Naive B cell (primary cell): Measurements from ENCODE around the gene CACHD1. TPM values are rescaled to one million over a fixed set of nuclear protein-coding genes. Genes with fewer than 3 reads are reported as not detected.

Experiments used
- ATAC-seq, 2 donors: fragments of 150-1000 bp; cut with Tn5 transposase; 2 replicates each; pipeline ENCODE4 v1.10.0; 2021; ENCODE audit warnings: low read depth in 2 of 2, mild to moderate bottlenecking in 2 of 2, moderate library complexity in 2 of 2
- DNase-seq: peaks from one replicate; pipeline ENCODE4 v3.0.0; 2022
- H3K27ac Mint-ChIP-seq, 6 donors: one replicate each; pipeline ENCODE4 v1.8.0; 2020 to 2022; ENCODE audit warnings: mild to moderate bottlenecking in 6 of 6, mixed read lengths in 6 of 6, moderate library complexity in 5 of 6, inconsistent platforms in 2 of 6
- H3K27me3 Mint-ChIP-seq, 3 donors: one replicate each; pipeline ENCODE4 v1.8.0; 2021 to 2022; ENCODE audit warnings: mixed read lengths in 3 of 3, mild to moderate bottlenecking in 1 of 3
- H3K36me3 Mint-ChIP-seq, 2 donors: one replicate each; pipeline ENCODE4 v1.8.0; 2020 to 2022; ENCODE audit warnings: mixed read lengths in 2 of 2, inconsistent platforms in 1 of 2, mild to moderate bottlenecking in 1 of 2
- H3K4me1 Mint-ChIP-seq, 3 donors: one replicate each; pipeline ENCODE4 v1.8.0; 2020 to 2022; ENCODE audit warnings: mixed read lengths in 3 of 3, inconsistent platforms in 1 of 3, mild to moderate bottlenecking in 1 of 3, moderate library complexity in 1 of 3
- H3K4me3 Mint-ChIP-seq, 8 donors: one replicate each; pipeline ENCODE4 v1.8.0; 2020 to 2022; ENCODE audit warnings: mild to moderate bottlenecking in 8 of 8, mixed read lengths in 8 of 8, moderate library complexity in 8 of 8, inconsistent platforms in 2 of 8
- H3K9me3 Mint-ChIP-seq, 7 donors: one replicate each; pipeline ENCODE4 v1.8.0; 2020 to 2022; ENCODE audit warnings: mixed read lengths in 7 of 7, mild to moderate bottlenecking in 5 of 7, inconsistent platforms in 2 of 7, moderate library complexity in 1 of 7
- polyA plus RNA-seq, 6 donors: library from polyadenylated mRNA; unstranded; fragments of 300-500 nt; fragmentation: Illumina TruSeq; gene quantifications; one replicate each; pipeline ENCODE4 v1.2.3, GENCODE V29; 2021; ENCODE audit warnings: low read depth in 6 of 6

CACHD1 gene
- polyA plus RNA-seq, 6 donors from 2014 or later = not detected

DNA sequence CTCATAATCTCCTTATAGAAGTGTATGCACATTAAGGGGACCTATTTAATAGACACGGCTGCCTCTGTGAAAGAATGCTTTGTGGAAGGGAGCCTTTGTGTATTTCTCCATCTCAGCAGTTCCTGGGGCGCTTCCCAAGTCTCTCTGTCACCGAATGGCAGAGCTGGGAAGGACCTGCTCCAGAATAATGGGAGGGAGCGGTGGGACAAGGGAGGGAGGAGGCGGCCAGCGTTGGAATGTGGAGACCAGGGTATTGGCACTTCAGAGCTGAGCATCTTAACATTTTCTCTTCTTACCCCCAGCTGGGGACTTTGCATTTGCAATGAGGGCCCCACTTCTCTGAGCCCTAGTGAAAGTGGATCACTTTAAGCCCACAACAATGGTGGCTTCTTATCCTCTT lies 23.9 kb downstream of the CACHD1 start:
- H3K4me3 Mint-ChIP-seq = no peak overlapping the region
- DNase-seq (no peak), ATAC-seq (no peak)
- H3K9me3 Mint-ChIP-seq = no peaks in the 10 kb centered on the region
- no peak overlapping the region for H3K27ac Mint-ChIP-seq
- H3K36me3 Mint-ChIP-seq = no peaks in the 10 kb centered on the region
- H3K4me1 Mint-ChIP-seq = no peaks in the 10 kb centered on the region
- peaks cover 10 to 32% (median 18%) of the 10 kb centered on the region in 3 donors for H3K27me3 Mint-ChIP-seq

DNA sequence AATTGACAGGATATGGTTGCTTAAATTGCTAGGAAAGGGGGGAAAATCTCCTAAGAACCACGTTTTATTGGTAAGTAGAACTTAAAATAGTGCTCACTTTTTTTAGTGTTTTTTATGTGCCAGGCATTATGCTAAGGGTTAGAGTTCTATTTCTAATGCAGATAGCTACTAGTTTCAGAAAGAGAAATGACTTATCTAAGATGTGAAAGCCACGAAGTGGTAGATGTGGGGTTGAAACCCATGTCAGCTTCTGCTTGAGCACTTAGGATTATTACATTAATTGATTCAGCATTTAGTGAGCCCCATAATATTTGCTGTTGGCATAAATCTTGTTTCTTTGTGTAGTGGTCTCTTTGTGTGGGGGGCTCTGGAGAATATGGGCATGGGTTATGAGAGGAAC lies 24.7 kb downstream of the CACHD1 start:
- Mint-ChIP-seq H3K27me3 (peaks cover 7 to 32% (median 18%) of the 10 kb centered on the region in 3 donors), H3K36me3 (no peaks in the 10 kb centered on the region), H3K4me3 (no peak overlapping the region), H3K9me3 (no peaks in the 10 kb centered on the region), H3K27ac (peak overlapping the region in 1 of 6 donors; percentile 8), H3K4me1 (no peaks in the 10 kb centered on the region)
- no peak for ATAC-seq
- DNase-seq = no peak

DNA sequence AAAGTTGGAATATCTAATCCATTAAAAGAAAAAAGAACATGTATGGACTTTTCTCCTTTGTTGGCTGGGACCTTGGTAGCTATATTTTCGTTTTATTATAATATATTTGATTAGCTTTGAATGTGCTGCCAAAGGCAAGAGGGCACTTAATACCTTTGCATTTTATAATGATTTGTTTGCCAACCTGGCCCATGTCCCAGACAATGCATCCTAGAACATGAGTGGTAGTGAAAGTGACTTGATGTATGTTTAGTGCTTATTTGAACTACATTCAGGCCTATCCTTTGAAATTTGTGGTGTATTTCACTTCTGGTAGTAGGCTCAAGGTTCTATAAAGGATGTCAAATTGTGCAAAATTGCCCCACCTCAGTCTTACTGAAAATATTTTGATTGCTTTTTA lies 25.9 kb downstream of the CACHD1 start:
- no peaks in the 10 kb centered on the region for H3K36me3 Mint-ChIP-seq
- no peak overlapping the region for H3K4me3 Mint-ChIP-seq
- no peak overlapping the region for H3K27ac Mint-ChIP-seq
- no peak for ATAC-seq
- DNase-seq = no peak
- no peaks in the 10 kb centered on the region for H3K9me3 Mint-ChIP-seq
- no peaks in the 10 kb centered on the region for H3K4me1 Mint-ChIP-seq
- peaks cover 6 to 32% (median 24%) of the 10 kb centered on the region in 3 donors for H3K27me3 Mint-ChIP-seq

DNA sequence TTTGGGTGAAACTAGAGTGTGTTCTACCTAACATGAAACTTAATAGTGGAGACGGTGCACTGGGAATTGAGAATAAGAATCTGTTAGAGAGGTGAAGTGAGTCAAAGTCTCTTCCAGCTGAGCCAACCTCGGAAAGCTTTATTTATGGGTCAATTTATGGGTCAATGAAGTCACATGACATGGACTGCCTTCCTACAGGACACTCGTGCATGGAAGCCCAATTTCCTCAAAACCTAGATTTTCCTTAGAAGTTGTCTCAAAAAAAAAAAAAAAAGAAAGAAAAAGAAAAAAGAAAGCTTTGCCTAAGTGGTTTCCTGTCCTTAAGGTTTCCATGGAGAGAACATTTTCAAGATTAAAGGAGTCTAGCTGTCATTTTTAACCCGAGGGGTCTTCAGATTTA lies 26.7 kb downstream of the CACHD1 start:
- no peak for ATAC-seq
- no peak for DNase-seq
- Mint-ChIP-seq H3K4me1 (no peaks in the 10 kb centered on the region), H3K36me3 (no peaks in the 10 kb centered on the region), H3K27me3 (peaks cover 10 to 34% (median 24%) of the 10 kb centered on the region in 3 donors), H3K4me3 (no peak overlapping the region), H3K9me3 (no peaks in the 10 kb centered on the region), H3K27ac (no peak overlapping the region)

DNA sequence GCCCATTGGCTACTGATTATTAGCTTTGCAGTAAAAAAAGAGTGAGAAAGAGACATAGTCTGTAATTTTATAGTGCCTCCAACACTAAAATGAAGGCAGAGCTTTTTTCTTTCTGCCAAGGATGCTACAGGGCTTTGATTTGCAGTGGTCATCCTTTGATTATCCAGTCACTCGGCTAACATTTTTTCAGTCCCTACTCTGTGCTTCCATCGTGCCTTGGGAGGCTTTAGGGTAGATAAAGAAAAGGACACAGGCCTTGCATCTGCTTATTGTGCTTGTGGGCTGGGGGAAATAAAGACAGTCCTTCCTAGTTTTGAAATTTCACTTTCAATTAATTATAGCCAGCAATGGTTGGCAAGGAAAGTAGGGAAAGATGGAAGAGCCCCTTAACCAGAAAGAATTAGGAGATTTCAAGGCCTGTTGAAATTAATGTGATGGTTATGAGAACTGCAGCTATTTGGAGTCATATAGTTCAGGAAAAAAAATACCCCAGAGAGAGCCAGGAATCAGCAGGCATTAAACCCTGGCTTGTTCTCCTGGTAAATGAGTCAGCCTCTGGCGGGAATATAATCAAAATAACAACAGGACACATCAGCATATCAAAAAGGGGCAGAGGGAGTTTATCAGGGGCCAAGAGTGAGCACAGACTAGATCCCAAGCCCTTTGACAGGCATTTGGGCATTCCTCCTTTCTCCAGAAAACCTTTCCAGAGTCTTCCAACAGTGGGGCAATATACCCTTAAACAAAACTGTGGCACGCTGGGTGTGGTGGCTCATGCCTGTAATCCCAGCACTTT lies 27.4 kb downstream of the CACHD1 start:
- peaks cover 17 to 41% (median 26%) of the 10 kb centered on the region in 3 donors for H3K27me3 Mint-ChIP-seq

DNA sequence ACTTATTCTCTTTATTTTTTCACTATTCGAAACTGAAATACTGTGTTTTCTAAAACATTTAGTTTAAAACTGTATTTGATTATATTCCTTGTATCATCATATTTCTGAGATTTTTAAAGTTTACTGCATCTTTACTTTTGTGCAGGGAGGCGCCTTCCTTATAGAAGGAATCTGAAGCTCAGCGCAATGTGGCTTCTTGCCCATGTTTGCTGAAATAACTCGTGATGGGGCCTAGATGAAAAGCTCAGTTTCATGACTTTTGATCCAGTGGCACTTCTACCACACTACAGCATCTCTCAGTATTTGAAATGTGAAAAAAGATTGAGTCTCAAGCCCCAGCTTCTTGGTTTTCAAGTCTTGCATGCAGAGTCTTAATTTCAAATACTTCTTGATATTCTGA lies 28.4 kb downstream of the CACHD1 start:
- Mint-ChIP-seq H3K4me1 (no peaks in the 10 kb centered on the region), H3K27me3 (peaks cover 20 to 45% (median 30%) of the 10 kb centered on the region in 3 donors), H3K4me3 (no peak overlapping the region), H3K36me3 (no peaks in the 10 kb centered on the region), H3K27ac (no peak overlapping the region), H3K9me3 (no peaks in the 10 kb centered on the region)
- DNase-seq (no peak), ATAC-seq (no peak)

More for the DNA sequence above, 27.4 kb downstream of the CACHD1 start:
- H3K27ac Mint-ChIP-seq = no peak overlapping the region
- DNase-seq (no peak), ATAC-seq (no peak)
- H3K4me1 Mint-ChIP-seq = no peaks in the 10 kb centered on the region
- H3K36me3 Mint-ChIP-seq = no peaks in the 10 kb centered on the region
- H3K4me3 Mint-ChIP-seq = no peak overlapping the region
- no peaks in the 10 kb centered on the region for H3K9me3 Mint-ChIP-seq

DNA sequence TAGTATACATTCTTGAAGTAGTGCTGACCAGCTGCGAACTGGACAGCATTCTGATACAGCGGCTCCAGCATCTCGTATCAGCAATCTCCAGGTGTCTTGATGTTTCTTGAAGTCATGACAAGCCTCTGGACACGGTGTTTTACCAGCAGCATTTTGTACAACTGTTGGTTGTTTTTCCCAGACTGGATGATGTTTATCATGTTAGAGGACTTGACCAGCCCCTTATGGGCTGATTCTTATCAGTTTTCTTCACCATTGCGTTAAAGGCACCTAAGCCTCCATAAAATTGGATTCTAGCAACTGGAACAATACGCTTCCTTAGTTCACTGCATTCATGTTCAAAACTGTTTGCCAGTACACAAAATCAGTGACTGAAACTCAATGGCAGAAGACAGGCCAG lies 29.1 kb downstream of the CACHD1 start:
- Mint-ChIP-seq H3K27ac (no peak overlapping the region), H3K4me3 (no peak overlapping the region), H3K27me3 (peaks cover 20 to 38% (median 24%) of the 10 kb centered on the region in 3 donors), H3K4me1 (no peaks in the 10 kb centered on the region), H3K36me3 (no peaks in the 10 kb centered on the region), H3K9me3 (no peaks in the 10 kb centered on the region)
- no peak for ATAC-seq
- DNase-seq = no peak

- H3K27ac Mint-ChIP-seq = no peak overlapping the region
- no peaks in the 10 kb centered on the region for H3K9me3 Mint-ChIP-seq
- H3K4me1 Mint-ChIP-seq = peaks cover 0 to 5% (median 0%) of the 10 kb centered on the region in 3 donors
- peaks cover 22 to 32% (median 24%) of the 10 kb centered on the region in 3 donors for H3K27me3 Mint-ChIP-seq
- no peaks in the 10 kb centered on the region for H3K36me3 Mint-ChIP-seq
- ATAC-seq (no peak), DNase-seq (no peak)
- H3K4me3 Mint-ChIP-seq = no peak overlapping the region
These were observed 30.0 kb downstream of the CACHD1 start for GRCh38 chr1:64499966-64500365.

DNA sequence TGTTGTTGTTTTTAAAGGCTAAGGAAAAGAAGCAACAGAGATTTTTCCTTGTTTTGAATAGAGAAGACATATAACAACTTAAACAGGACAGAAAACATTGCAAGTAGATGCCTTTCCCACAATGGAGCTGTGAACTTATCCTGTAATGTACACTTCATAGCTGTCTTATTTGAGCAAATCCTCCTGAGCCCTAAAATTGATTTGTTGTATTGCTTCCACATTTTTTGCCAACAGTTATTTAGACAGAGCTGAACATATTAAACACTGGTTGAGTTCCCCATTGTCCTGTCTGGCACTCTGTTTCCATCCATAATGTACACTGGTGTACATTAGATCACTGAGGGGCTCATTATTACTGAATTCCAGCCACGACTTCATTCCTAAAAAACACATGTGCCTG lies 32.2 kb downstream of the CACHD1 start:
- Mint-ChIP-seq H3K9me3 (peaks cover 0 to 2% (median 0%) of the 10 kb centered on the region in 7 donors), H3K4me1 (peaks cover 5 to 14% (median 6%) of the 10 kb centered on the region in 3 donors), H3K27me3 (peaks cover 19 to 23% (median 21%) of the 10 kb centered on the region in 3 donors), H3K36me3 (no peaks in the 10 kb centered on the region), H3K27ac (peak overlapping the region in 1 of 6 donors; percentile 69), H3K4me3 (no peak overlapping the region)
- ATAC-seq = no peak
- no peak for DNase-seq

GRCh38 chr1:64502931-64503330 lies 33.0 kb downstream of the CACHD1 start:
- no peak overlapping the region for H3K27ac Mint-ChIP-seq

DNA sequence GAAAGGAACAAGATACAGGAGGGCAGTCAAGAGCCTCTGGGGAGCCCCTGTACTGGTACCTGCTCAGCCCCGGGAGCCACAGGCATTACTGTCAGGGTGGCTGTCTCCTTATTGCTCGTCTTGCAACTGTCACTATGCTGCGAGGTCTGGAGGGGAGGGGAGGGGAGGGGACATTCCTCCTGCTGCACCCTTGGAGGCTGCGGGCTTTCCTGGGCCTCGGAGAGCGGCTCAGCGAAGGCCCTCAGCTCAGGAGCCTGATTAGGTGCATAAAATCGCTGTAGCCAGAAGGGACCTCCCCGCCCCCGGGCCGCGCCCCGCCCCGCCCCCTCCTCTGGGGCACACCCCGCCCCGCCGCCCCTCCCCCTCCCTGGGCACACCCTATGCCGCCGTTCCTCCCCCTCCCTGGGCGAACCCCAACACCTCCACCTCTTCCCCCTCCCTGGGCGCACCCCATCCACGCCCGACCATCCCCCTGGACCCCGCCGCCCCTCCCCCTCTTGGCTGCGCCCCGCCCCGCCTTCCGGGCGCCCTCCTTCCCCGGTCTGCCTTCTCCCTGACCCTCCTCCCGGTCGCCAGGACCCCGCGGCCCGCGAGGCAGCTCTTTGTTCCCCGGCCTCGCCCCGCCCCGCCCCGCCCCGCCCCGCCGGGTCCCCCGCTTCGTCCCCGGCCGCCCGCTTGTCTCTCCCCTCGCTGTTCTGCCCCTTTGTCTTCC lies 35.5 kb downstream of the CACHD1 start:
- Mint-ChIP-seq H3K9me3 (peaks cover 0 to 2% (median 0%) of the 10 kb centered on the region in 7 donors), H3K27ac (peak overlapping the region in 1 of 6 donors; percentile 12), H3K4me3 (peak overlapping the region; percentile 85 to 96 (median 90)), H3K27me3 (peaks cover 9 to 17% (median 14%) of the 10 kb centered on the region in 3 donors), H3K4me1 (peaks cover 5 to 14% (median 7%) of the 10 kb centered on the region in 3 donors), H3K36me3 (no peaks in the 10 kb centered on the region)
- peak; percentile 71 to 76 for ATAC-seq
- DNase-seq = peak; percentile 19

More at GRCh38 chr1:64502931-64503330, 33.0 kb downstream of the CACHD1 start:
- no peak for DNase-seq
- peaks cover 14 to 17% (median 16%) of the 10 kb centered on the region in 3 donors for H3K27me3 Mint-ChIP-seq
- H3K4me1 Mint-ChIP-seq = peaks cover 5 to 14% (median 6%) of the 10 kb centered on the region in 3 donors
- no peaks in the 10 kb centered on the region for H3K36me3 Mint-ChIP-seq
- peaks cover 0 to 2% (median 0%) of the 10 kb centered on the region in 7 donors for H3K9me3 Mint-ChIP-seq
- peak overlapping the region in 1 of 8 donors; percentile 31 for H3K4me3 Mint-ChIP-seq
- no peak for ATAC-seq

DNA sequence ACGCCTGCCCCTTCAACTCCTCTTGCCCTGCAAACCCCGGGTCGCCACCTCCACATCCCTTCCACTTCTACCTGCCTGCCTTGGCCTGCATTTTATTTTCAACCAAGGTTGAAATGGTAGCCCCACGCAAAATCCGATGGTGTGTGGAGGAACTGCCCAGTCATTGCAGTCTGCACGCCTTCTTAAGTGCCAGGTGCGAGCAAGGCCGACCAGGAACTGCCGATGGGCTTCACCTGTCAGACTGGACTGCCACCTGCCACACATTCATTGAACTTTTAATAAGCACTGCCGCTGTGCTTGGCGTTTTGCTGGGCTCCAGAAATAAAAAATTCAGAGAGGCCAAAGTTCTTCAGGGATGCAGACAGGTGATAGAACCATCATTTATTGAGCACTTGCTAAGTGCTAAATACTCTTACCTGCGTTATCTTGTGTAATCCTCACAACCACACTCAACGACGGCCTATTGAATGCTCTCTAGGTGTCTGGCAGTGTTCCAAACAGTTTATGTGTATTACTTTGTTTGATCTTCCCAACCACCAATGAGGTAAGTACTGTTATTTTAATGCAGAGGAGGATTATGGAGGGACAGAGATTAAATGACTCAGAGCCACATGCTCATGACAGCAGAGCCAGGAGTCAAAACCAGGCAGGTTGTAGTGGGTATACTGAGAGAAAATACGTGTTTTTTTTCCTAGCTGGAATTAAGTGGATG lies 36.2 kb downstream of the CACHD1 start:
- Mint-ChIP-seq H3K4me1 (peaks cover 11 to 21% (median 14%) of the 10 kb centered on the region in 3 donors), H3K9me3 (peaks cover 0 to 2% (median 0%) of the 10 kb centered on the region in 7 donors), H3K27ac (peak overlapping the region in 2 of 6 donors; percentile 8 to 12), H3K36me3 (no peaks in the 10 kb centered on the region), H3K27me3 (peaks cover 6 to 16% (median 14%) of the 10 kb centered on the region in 3 donors), H3K4me3 (peak overlapping the region; percentile 85 to 96 (median 90))
- peak; percentile 37 to 46 for ATAC-seq
- DNase-seq = peak; percentile 11

- Mint-ChIP-seq H3K9me3 (peaks cover 0 to 2% (median 0%) of the 10 kb centered on the region in 7 donors), H3K4me3 (peak overlapping the region in 1 of 8 donors; percentile 29), H3K36me3 (no peaks in the 10 kb centered on the region), H3K27me3 (peaks cover 0 to 3% (median 0%) of the 10 kb centered on the region in 3 donors), H3K27ac (no peak overlapping the region), H3K4me1 (peaks cover 16 to 27% (median 26%) of the 10 kb centered on the region in 3 donors)
- DNase-seq = no peak
- no peak for ATAC-seq
These were observed 38.7 kb downstream of the CACHD1 start for GRCh38 chr1:64508629-64509028.
